GM21423 (cell line): Measurements from ENCODE around the gene TRIM41.
"Not testable (repeated sequence)": the region's sequence is repeated elsewhere in the genome, so short reads cannot be mapped to it uniquely, and the experiment has no call there.

Experiments
- ATAC-seq: cut with Tn5 transposase; IDR thresholded peaks from one replicate; pipeline ENCODE4 v1.9.1; 2021; ENCODE audit warnings: mild to moderate bottlenecking, moderate library complexity; ENCODE audit not compliant: unreplicated experiment

TRIM41 gene

GRCh38 chr5:181248277-181248676 lies 25.2 kb downstream of the TRIM41 start:
- ATAC-seq: no peak

- no peak for ATAC-seq
These were observed 32.2 kb downstream of the TRIM41 start for GRCh38 chr5:181255276-181255675.

GRCh38 chr5:181255836-181256578 lies 32.9 kb downstream of the TRIM41 start:
- no peak for ATAC-seq

GRCh38 chr5:181258576-181258975 lies 35.5 kb downstream of the TRIM41 start:
- ATAC-seq: no peak

GRCh38 chr5:181259283-181259682 lies 36.2 kb downstream of the TRIM41 start:
- ATAC-seq: no peak

- no peak for ATAC-seq
These were observed 37.1 kb downstream of the TRIM41 start for GRCh38 chr5:181259974-181260719.

- ATAC-seq: peak; percentile 80
These were observed 37.7 kb downstream of the TRIM41 start, which contains the start of gene TRIM52 for GRCh38 chr5:181260720-181261319. TRIM52 (minus strand) TSS chr5:181261143; CDS start chr5:181260813, 330 bp downstream.

GRCh38 chr5:181261320-181262049 lies 38.4 kb downstream of the TRIM41 start:
- ATAC-seq: peak; percentile 57

GRCh38 chr5:181263633-181264032 lies 40.6 kb downstream of the TRIM41 start:
- ATAC-seq: no peak

- ATAC-seq: no peak
These were observed 42.1 kb downstream of the TRIM41 start for GRCh38 chr5:181265092-181265671.

- not testable (repeated sequence) for ATAC-seq
These were observed 44.3 kb downstream of the TRIM41 start for GRCh38 chr5:181267291-181267904.

- not testable (repeated sequence) for ATAC-seq
These were observed 44.8 kb downstream of the TRIM41 start for GRCh38 chr5:181267907-181268306.

GRCh38 chr5:181271081-181271480 lies 48.0 kb downstream of the TRIM41 start:
- ATAC-seq: no peak

GRCh38 chr5:181273433-181273744 lies 50.3 kb downstream of the TRIM41 start:
- ATAC-seq: not testable (repeated sequence)

- no peak for ATAC-seq
These were observed 57.2 kb downstream of the TRIM41 start for GRCh38 chr5:181280251-181280762.

- ATAC-seq: no peak
These were observed 58.2 kb downstream of the TRIM41 start for GRCh38 chr5:181281077-181281983.

GRCh38 chr5:181281984-181282316 lies 58.9 kb downstream of the TRIM41 start:
- no peak for ATAC-seq

GRCh38 chr5:181282415-181282814 lies 59.3 kb downstream of the TRIM41 start:
- not testable (repeated sequence) for ATAC-seq

- no peak for ATAC-seq
These were observed 59.8 kb downstream of the TRIM41 start for GRCh38 chr5:181282874-181283273.
